GM10248 (cell line): ENCODE data around the gene PYGB.

ENCODE experiments used
- CTCF ChIA-PET: fragments of 300-600 bp; sonication (Branson Sonifier 250); formaldehyde crosslinking; extraction: SDS; loops from one replicate; lab custom pipeline; 2021; ENCODE audit warnings: antibody characterized with exemption; lab: Yijun Ruan, JAX
- POLR2A ChIA-PET: fragments of 350-650 bp; sonication (Branson Sonifier 250); formaldehyde crosslinking; extraction: SDS; loops from one replicate; lab custom pipeline; 2020; ENCODE audit warnings: antibody characterized with exemption; lab: Yijun Ruan, JAX
- DNase-seq: peaks from one replicate; pipeline ENCODE4 v3.0.0; 2012; ENCODE audit errors: extremely low spot score
- CTCF ChIP-seq: IDR thresholded peaks from 2 replicates; pipeline ENCODE4 v1.5.1; 2012; ENCODE audit warnings: mild to moderate bottlenecking, low read depth; ENCODE audit errors: extremely low read depth, missing control alignments, control extremely low read depth

Gene PYGB

GRCh38 chr20:25288291-25289181, 40.7 kb downstream of the PYGB start:
- ChIA-PET CTCF (interaction anchor here (1.5 to 4.1 kb wide), 3 partner anchors 7 to 110 kb away, joined by 8 to 19 read pairs (median 8); no protein-coding TSS in a partner anchor), POLR2A (interaction anchor here (0.5 kb wide), 1 partner anchor 56 kb away, joined by 4 read pairs; no protein-coding TSS in a partner anchor)
- DNase-seq = peak; percentile 81
- no peak for TF ChIP-seq CTCF

- DNase-seq = no peak
These were observed 42.2 kb downstream of the PYGB start for GRCh38 chr20:25289886-25290597.

GRCh38 chr20:25290646-25291431, 43.0 kb downstream of the PYGB start:
- DNase-seq = no peak
- POLR2A ChIA-PET = no interaction called here
- no peak for TF ChIP-seq CTCF
- CTCF ChIA-PET = interaction anchor here (1.6 to 4.1 kb wide), 2 partner anchors 9 to 108 kb away, joined by 4 to 19 read pairs; no protein-coding TSS in a partner anchor

More at GRCh38 chr20:25289886-25290597, 42.2 kb downstream of the PYGB start:
- ChIA-PET POLR2A (no interaction called here), CTCF (interaction anchor here (1.6 to 4.1 kb wide), 3 partner anchors 10 to 109 kb away, joined by 4 to 19 read pairs (median 8); no protein-coding TSS in a partner anchor)
- TF ChIP-seq CTCF = no peak

GRCh38 chr20:25291432-25292133, 43.7 kb downstream of the PYGB start:
- ChIA-PET CTCF (no interaction called here), POLR2A (no interaction called here)
- no peak for DNase-seq
- no peak for TF ChIP-seq CTCF

GRCh38 chr20:25292176-25292891, 44.4 kb downstream of the PYGB start:
- no peak for TF ChIP-seq CTCF
- DNase-seq = no peak
- POLR2A ChIA-PET = no interaction called here
- CTCF ChIA-PET = interaction anchor here (1.8 kb wide), 1 partner anchor 49 kb away, joined by 3 read pairs; no protein-coding TSS in a partner anchor
